DMS53 treated with DMSO at 0.1 percent for 48 hours (cell line): ENCODE measurements around the gene DAZ3.
"Not testable (repeated sequence)": the region's sequence is repeated elsewhere in the genome, so short reads cannot be mapped to it uniquely, and the experiment has no call there.

Source experiments
- DNase-seq: peaks from one replicate; lab custom pipeline; 2025; ENCODE audit not compliant: unreplicated experiment; lab: John Stamatoyannopoulos, UW

Gene DAZ3, protein sequence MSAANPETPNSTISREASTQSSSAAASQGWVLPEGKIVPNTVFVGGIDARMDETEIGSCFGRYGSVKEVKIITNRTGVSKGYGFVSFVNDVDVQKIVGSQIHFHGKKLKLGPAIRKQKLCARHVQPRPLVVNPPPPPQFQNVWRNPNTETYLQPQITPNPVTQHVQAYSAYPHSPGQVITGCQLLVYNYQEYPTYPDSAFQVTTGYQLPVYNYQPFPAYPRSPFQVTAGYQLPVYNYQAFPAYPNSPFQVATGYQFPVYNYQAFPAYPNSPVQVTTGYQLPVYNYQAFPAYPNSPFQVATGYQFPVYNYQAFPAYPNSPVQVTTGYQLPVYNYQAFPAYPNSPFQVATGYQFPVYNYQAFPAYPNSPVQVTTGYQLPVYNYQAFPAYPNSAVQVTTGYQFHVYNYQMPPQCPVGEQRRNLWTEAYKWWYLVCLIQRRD

DNA sequence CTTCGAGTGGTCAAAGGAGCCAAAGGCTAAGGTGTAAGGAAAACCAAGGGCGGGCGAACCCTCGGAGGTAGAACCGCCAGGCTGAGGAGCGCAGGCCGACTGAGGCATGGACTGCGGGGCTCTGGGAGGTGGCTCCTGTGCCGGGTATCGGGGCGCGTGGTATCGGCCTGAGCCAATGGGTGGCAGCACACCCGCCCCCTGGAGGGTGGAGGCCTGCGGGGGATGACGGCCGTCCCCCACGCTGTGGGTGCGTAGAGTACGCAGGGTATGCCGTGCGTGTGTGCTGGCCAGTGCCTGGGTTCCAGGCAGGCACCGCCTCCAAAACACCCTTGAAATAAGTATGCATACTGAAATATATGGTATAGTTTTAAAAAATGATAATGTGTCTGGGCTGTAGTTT lies at the start of gene DAZ3:
Gene DAZ3, minus strand, starts transcription at position 101 of the 400 bp plus-strand sequence. CDS start 208 bp downstream, outside the sequence.
- not testable (repeated sequence) for DNase-seq

DNA sequence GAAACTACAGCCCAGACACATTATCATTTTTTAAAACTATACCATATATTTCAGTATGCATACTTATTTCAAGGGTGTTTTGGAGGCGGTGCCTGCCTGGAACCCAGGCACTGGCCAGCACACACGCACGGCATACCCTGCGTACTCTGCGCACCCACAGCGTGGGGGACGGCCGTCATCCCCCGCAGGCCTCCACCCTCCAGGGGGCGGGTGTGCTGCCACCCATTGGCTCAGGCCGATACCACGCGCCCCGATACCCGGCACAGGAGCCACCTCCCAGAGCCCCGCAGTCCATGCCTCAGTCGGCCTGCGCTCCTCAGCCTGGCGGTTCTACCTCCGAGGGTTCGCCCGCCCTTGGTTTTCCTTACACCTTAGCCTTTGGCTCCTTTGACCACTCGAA lies 20.4 kb upstream of the DAZ3 start, which contains the start of gene DAZ4:
Gene DAZ4, plus strand, starts transcription at position 301 of the 400 bp plus-strand sequence. CDS start 208 bp downstream, outside the sequence.
- not testable (repeated sequence) for DNase-seq

DNA sequence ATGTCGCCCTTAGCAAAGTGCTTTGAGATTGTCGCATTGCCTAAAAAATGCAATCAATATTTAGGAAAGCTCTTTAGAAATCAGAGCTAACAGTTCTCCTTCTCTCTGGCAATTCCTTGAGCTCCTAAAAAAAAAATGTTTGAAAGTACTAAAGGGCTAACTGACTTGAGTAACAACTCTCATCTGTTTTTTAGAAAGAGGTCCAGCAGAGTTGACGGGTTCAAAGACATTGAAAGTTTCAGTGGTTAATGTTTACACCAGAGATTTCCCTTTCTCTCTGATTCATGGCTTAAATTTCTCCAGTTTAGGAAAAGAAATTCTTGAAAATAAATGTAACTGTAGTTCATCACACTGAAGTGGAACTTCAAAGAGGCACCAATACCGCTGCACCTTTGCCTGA lies 11.9 kb upstream of the DAZ3 start:
- not testable (repeated sequence) for DNase-seq

DNA sequence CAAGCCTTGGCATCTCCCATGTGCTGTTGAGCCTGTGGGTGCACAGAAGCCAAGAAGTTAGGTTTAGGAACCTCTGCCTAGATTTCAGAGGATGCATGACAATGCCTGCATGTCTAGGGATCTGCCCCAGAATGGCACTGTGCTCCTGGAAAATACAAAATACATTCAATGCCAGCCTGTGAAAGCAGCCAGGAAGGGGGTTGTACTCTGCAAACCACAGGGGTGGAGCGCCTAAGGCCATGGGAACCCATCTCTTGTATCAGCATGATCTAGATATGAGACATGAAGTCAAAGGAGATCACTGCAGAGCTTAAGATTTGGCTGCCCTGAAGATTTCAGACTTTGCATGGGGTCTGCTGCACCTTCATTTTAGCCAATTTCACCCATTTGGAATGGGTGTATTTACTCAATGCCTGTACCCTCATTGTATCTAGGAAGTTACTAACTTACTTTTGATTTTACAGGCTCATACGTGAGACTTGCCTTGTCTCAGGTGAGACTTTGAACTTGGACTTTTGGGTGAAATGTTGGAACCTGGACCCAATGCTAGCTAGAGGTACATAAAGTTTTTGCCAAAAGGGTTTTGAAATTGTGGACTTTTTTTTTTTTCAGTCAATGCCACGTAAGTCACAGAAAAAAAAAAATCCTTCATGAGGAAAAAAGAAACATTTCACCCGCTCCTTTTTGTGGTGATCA lies 11.1 kb upstream of the DAZ3 start:
- DNase-seq = not testable (repeated sequence)

DNA sequence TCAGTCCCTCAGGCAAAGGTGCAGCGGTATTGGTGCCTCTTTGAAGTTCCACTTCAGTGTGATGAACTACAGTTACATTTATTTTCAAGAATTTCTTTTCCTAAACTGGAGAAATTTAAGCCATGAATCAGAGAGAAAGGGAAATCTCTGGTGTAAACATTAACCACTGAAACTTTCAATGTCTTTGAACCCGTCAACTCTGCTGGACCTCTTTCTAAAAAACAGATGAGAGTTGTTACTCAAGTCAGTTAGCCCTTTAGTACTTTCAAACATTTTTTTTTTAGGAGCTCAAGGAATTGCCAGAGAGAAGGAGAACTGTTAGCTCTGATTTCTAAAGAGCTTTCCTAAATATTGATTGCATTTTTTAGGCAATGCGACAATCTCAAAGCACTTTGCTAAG lies 8.6 kb upstream of the DAZ3 start:
- DNase-seq = not testable (repeated sequence)
